Measurements from ENCODE around the gene ARHGEF6.

DNA sequence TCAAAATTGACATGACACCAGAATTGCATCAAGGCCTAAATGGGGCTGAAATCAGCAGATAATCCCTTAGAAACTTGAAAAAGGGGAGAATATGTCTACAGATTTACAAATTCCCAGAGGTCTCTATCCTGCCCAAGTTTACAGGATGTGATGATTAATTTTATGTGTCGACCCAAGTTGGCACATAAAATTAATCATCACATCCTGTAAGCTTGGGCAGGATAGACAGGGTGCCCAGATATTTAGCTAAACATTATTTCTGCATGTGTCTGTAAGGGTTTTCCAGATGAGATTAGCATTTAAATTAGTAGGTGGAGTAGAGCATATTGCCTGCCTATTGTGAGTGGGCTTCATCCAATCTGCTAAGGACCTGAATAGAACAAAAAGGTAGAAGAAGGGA, 52.3 kb downstream of the ARHGEF6 start:
- TF ChIP-seq, protein P1, sequence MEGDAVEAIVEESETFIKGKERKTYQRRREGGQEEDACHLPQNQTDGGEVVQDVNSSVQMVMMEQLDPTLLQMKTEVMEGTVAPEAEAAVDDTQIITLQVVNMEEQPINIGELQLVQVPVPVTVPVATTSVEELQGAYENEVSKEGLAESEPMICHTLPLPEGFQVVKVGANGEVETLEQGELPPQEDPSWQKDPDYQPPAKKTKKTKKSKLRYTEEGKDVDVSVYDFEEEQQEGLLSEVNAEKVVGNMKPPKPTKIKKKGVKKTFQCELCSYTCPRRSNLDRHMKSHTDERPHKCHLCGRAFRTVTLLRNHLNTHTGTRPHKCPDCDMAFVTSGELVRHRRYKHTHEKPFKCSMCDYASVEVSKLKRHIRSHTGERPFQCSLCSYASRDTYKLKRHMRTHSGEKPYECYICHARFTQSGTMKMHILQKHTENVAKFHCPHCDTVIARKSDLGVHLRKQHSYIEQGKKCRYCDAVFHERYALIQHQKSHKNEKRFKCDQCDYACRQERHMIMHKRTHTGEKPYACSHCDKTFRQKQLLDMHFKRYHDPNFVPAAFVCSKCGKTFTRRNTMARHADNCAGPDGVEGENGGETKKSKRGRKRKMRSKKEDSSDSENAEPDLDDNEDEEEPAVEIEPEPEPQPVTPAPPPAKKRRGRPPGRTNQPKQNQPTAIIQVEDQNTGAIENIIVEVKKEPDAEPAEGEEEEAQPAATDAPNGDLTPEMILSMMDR (IDR thresholded peaks at IDR 0.05): no peak
- TF ChIP-seq POLR2AphosphoS5 (IDR thresholded peaks at IDR 0.05): no peak

All from prostate gland (tissue), 2 donors.